ENCODE measurements around the gene MEGF11.

The MEGF11 gene

GRCh38 chr15:66164788-66165187 lies 88.8 kb downstream of the MEGF11 start:
- Histone ChIP-seq H3K36me3 (ENCODE audit: insufficient read depth, low read length) (peaks cover 10% of the 10 kb centered on the region; the same call in 1 of the 2 replicates), H2AFZ (ENCODE audit: low read length) (no peak overlapping the region), H3K4me2 (ENCODE audit: low read length) (peak overlapping the region; percentile 67), H3K9ac (ENCODE audit: low read length) (peak overlapping the region; percentile 73), H3K4me3 (ENCODE audit: low read depth, low read length, poor library complexity, severe bottlenecking) (peak overlapping the region; percentile 43), H3K4me1 (ENCODE audit: insufficient read depth, low read length, severe bottlenecking) (peaks cover 99% of the 10 kb centered on the region), H3K9me2 (ENCODE audit: low read depth, low read length) (no peaks in the 10 kb centered on the region), H3K27me3 (ENCODE audit: insufficient read depth, low read length) (no peaks in the 10 kb centered on the region), H3F3A (ENCODE audit: insufficient read depth, low read length) (peaks cover 8% of the 10 kb centered on the region; the same call in 1 of the 2 replicates), H3K9me3 (ENCODE audit: low read length) (no peaks in the 10 kb centered on the region), H3K79me2 (ENCODE audit: insufficient read depth, low read length) (no peaks in the 10 kb centered on the region), H4K20me1 (ENCODE audit: insufficient read depth, low read length) (no peaks in the 10 kb centered on the region), H3K27ac (ENCODE audit: low read depth, low read length, poor library complexity, severe bottlenecking) (peak overlapping the region; percentile 100)
- TF ChIP-seq CTCF (IDR thresholded peaks at IDR 0.05; ENCODE audit: low read length): no peak
- TF ChIP-seq EZH2 (IDR thresholded peaks at IDR 0.05; ENCODE audit: borderline replicate concordance, low read length): no peak

DNA sequence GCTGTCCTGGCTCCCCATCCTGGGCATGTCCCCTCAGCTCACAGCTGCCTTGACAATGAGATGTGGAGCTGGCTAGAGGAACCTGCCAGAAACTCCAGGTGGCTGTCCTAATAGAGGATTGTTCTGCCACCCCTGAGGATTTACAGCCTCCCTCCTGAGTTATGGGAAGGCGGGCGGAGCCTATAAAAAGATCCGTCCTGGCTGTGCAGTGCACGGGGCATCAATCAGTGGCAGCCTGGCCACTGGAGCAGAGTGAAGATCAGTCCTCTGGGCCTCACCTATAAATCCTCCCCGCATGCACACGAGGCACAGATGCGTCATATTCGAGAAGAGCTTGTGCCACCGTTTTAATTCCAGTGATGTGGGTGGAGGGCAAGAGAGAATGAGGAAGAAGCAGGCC lies 90.0 kb downstream of the MEGF11 start:
- TF ChIP-seq EZH2 (IDR thresholded peaks at IDR 0.05; ENCODE audit: borderline replicate concordance, low read length) (no peak), CTCF (IDR thresholded peaks at IDR 0.05; ENCODE audit: low read length) (no peak)
- no peaks in the 10 kb centered on the region for H3K9me3 ChIP-seq (ENCODE audit: low read length)
- peak overlapping the region; percentile 73 for H3K9ac ChIP-seq (ENCODE audit: low read length)
- H3K4me3 ChIP-seq (ENCODE audit: low read depth, low read length, poor library complexity, severe bottlenecking): no peak overlapping the region
- H3K79me2 ChIP-seq (ENCODE audit: insufficient read depth, low read length): no peaks in the 10 kb centered on the region
- H3K27me3 ChIP-seq (ENCODE audit: insufficient read depth, low read length): no peaks in the 10 kb centered on the region
- H4K20me1 ChIP-seq (ENCODE audit: insufficient read depth, low read length): no peaks in the 10 kb centered on the region
- H3K36me3 ChIP-seq (ENCODE audit: insufficient read depth, low read length): peaks cover 10% of the 10 kb centered on the region; the same call in 1 of the 2 replicates
- H3F3A ChIP-seq (ENCODE audit: insufficient read depth, low read length): peaks cover 6% of the 10 kb centered on the region; the same call in 1 of the 2 replicates
- no peak overlapping the region for H2AFZ ChIP-seq (ENCODE audit: low read length)
- peak overlapping the region; percentile 100 for H3K27ac ChIP-seq (ENCODE audit: low read depth, low read length, poor library complexity, severe bottlenecking)
- no peak overlapping the region; the same call in 1 of the 2 replicates for H3K4me2 ChIP-seq (ENCODE audit: low read length)
- peaks cover 99% of the 10 kb centered on the region for H3K4me1 ChIP-seq (ENCODE audit: insufficient read depth, low read length, severe bottlenecking)
- no peaks in the 10 kb centered on the region for H3K9me2 ChIP-seq (ENCODE audit: low read depth, low read length)

GRCh38 chr15:66162286-66162685 lies 91.3 kb downstream of the MEGF11 start:
- Histone ChIP-seq H3K4me3 (ENCODE audit: low read depth, low read length, poor library complexity, severe bottlenecking) (no peak overlapping the region), H3K9ac (ENCODE audit: low read length) (peak overlapping the region; percentile 73), H3K79me2 (ENCODE audit: insufficient read depth, low read length) (no peaks in the 10 kb centered on the region), H3F3A (ENCODE audit: insufficient read depth, low read length) (peaks cover 6% of the 10 kb centered on the region; the same call in 1 of the 2 replicates), H3K4me2 (ENCODE audit: low read length) (peak overlapping the region; percentile 43; the same call in 1 of the 2 replicates), H3K9me3 (ENCODE audit: low read length) (no peaks in the 10 kb centered on the region), H3K27ac (ENCODE audit: low read depth, low read length, poor library complexity, severe bottlenecking) (peak overlapping the region; percentile 100), H3K27me3 (ENCODE audit: insufficient read depth, low read length) (no peaks in the 10 kb centered on the region), H3K9me2 (ENCODE audit: low read depth, low read length) (no peaks in the 10 kb centered on the region), H4K20me1 (ENCODE audit: insufficient read depth, low read length) (no peaks in the 10 kb centered on the region), H2AFZ (ENCODE audit: low read length) (no peak overlapping the region), H3K4me1 (ENCODE audit: insufficient read depth, low read length, severe bottlenecking) (peaks cover 99% of the 10 kb centered on the region), H3K36me3 (ENCODE audit: insufficient read depth, low read length) (peaks cover 10% of the 10 kb centered on the region; the same call in 1 of the 2 replicates)
- no peak for TF ChIP-seq CTCF (IDR thresholded peaks at IDR 0.05; ENCODE audit: low read length)
- no peak for TF ChIP-seq EZH2 (IDR thresholded peaks at IDR 0.05; ENCODE audit: borderline replicate concordance, low read length)
